ENCODE data around the gene CIITA.
A peak's percentile ranks its signal among the peaks of the same experiment; 100 is the strongest.

The CIITA gene

GRCh38 chr16:10982465-10983150 lies 105.6 kb downstream of the CIITA start:
- Histone ChIP-seq H3K79me2 (ENCODE audit: control insufficient read depth, low read length) (no peaks in the 10 kb centered on the region), H3K36me3 (ENCODE audit: control insufficient read depth, low read length) (peaks cover 30% of the 10 kb centered on the region), H3K9me2 (replicated peaks; ENCODE audit: control insufficient read depth, low read length) (no peaks in the 10 kb centered on the region), H3F3A (ENCODE audit: control insufficient read depth, insufficient read depth) (0 out of 2 replicates have a peak, but pooled peaks cover 8% of the 10 kb centered on the region), H3K27ac (ENCODE audit: low read depth, low read length) (peak overlapping the region; percentile 46), H3K4me3 (ENCODE audit: low read length) (peak overlapping the region; percentile 17), H3K4me2 (ENCODE audit: low read length) (peak overlapping the region; percentile 59), H3K4me1 (ENCODE audit: control insufficient read depth, low read length) (peaks cover 35% of the 10 kb centered on the region), H3K9me3 (ENCODE audit: control insufficient read depth, insufficient read depth, low read length) (no peaks in the 10 kb centered on the region), H3K27me3 (ENCODE audit: control insufficient read depth, low read length) (no peaks in the 10 kb centered on the region), H4K20me1 (ENCODE audit: control insufficient read depth, insufficient read depth, low read depth, low read length) (no peaks in the 10 kb centered on the region)
- TF ChIP-seq CTCF (IDR thresholded peaks at IDR 0.05; ENCODE audit: low read depth, low read length, poor library complexity, severe bottlenecking) (no peak), EZH2phosphoT487 (IDR thresholded peaks at IDR 0.05; ENCODE audit: borderline replicate concordance, low read length) (no peak)

- peak; percentile 41 for TF ChIP-seq CTCF (IDR thresholded peaks at IDR 0.05; ENCODE audit: low read depth, low read length, poor library complexity, severe bottlenecking)
- TF ChIP-seq EZH2phosphoT487 (IDR thresholded peaks at IDR 0.05; ENCODE audit: borderline replicate concordance, low read length), result no peak
- Histone ChIP-seq H4K20me1 (ENCODE audit: control insufficient read depth, insufficient read depth, low read depth, low read length) (no peaks in the 10 kb centered on the region), H3F3A (ENCODE audit: control insufficient read depth, insufficient read depth) (0 out of 2 replicates have a peak, but pooled peaks cover 8% of the 10 kb centered on the region), H3K4me3 (ENCODE audit: low read length) (peak overlapping the region; percentile 17), H3K79me2 (ENCODE audit: control insufficient read depth, low read length) (no peaks in the 10 kb centered on the region), H3K4me1 (ENCODE audit: control insufficient read depth, low read length) (peaks cover 37% of the 10 kb centered on the region), H3K36me3 (ENCODE audit: control insufficient read depth, low read length) (peaks cover 35% of the 10 kb centered on the region), H3K4me2 (ENCODE audit: low read length) (peak overlapping the region; percentile 59), H3K27ac (ENCODE audit: low read depth, low read length) (peak overlapping the region; percentile 46), H3K9me2 (replicated peaks; ENCODE audit: control insufficient read depth, low read length) (no peaks in the 10 kb centered on the region), H3K27me3 (ENCODE audit: control insufficient read depth, low read length) (no peaks in the 10 kb centered on the region), H3K9me3 (ENCODE audit: control insufficient read depth, insufficient read depth, low read length) (no peaks in the 10 kb centered on the region)
Measured at GRCh38 chr16:10983159-10983558, 106.2 kb downstream of the CIITA start.

- no peaks in the 10 kb centered on the region for H4K20me1 ChIP-seq (ENCODE audit: control insufficient read depth, insufficient read depth, low read depth, low read length)
Measured at GRCh38 chr16:10984509-10984908, 107.5 kb downstream of the CIITA start.

More at GRCh38 chr16:10984509-10984908, 107.5 kb downstream of the CIITA start:
- Histone ChIP-seq H3K27me3 (ENCODE audit: control insufficient read depth, low read length) (no peaks in the 10 kb centered on the region), H3K9me2 (replicated peaks; ENCODE audit: control insufficient read depth, low read length) (no peaks in the 10 kb centered on the region), H3K9me3 (ENCODE audit: control insufficient read depth, insufficient read depth, low read length) (no peaks in the 10 kb centered on the region), H3K4me1 (ENCODE audit: control insufficient read depth, low read length) (peaks cover 37% of the 10 kb centered on the region), H3K4me3 (ENCODE audit: low read length) (no peak overlapping the region), H3K4me2 (ENCODE audit: low read length) (no peak overlapping the region; the same call in 1 of the 2 replicates), H3K27ac (ENCODE audit: low read depth, low read length) (no peak overlapping the region), H3F3A (ENCODE audit: control insufficient read depth, insufficient read depth) (0 out of 2 replicates have a peak, but pooled peaks cover 8% of the 10 kb centered on the region), H3K36me3 (ENCODE audit: control insufficient read depth, low read length) (peaks cover 45% of the 10 kb centered on the region), H3K79me2 (ENCODE audit: control insufficient read depth, low read length) (no peaks in the 10 kb centered on the region)
- TF ChIP-seq CTCF (IDR thresholded peaks at IDR 0.05; ENCODE audit: low read depth, low read length, poor library complexity, severe bottlenecking), result no peak

Data from DOHH2 (cell line).